ENCODE measurements around the gene AOPEP. TPM values are rescaled to one million over a fixed set of nuclear protein-coding genes. Genes with fewer than 3 reads are reported as not detected.
A peak's percentile ranks its signal among the peaks of the same experiment; 100 is the strongest.
"Not testable (repeated sequence)": the region's sequence is repeated elsewhere in the genome, so short reads cannot be mapped to it uniquely, and the experiment has no call there.

Gene AOPEP
- total RNA-seq, 1 experiment from 2014 or later, result 36.4 TPM

- Histone ChIP-seq H3K36me3 (ENCODE audit: control insufficient read depth, insufficient read depth, low read length) (no peaks in the 10 kb centered on the region), H3K4me1 (ENCODE audit: control insufficient read depth, insufficient read depth, low read length) (no peaks in the 10 kb centered on the region), H3K27me3 (ENCODE audit: control insufficient read depth, insufficient read depth, low read length) (no peaks in the 10 kb centered on the region), H3K27ac (ENCODE audit: low read length) (0 out of 2 replicates have a peak overlapping the region, but pooled peaks have one; percentile 19), H3K4me3 (ENCODE audit: low read depth in 2 of 2, low read length in 2 of 2) (no peak overlapping the region), H3K9me3 (ENCODE audit: control insufficient read depth, insufficient read depth, low read depth, low read length) (no peaks in the 10 kb centered on the region)
- DNase-seq (ENCODE audit: low read depth, low spot score) (no peak), ATAC-seq (no peak)
- in situ Hi-C loops (cut with HindIII; ENCODE audit: low pct_unique_long_range_greater_than_20kb, low sequenced_read_pairs) (no loop called here), intact Hi-C loops (cut with micrococcal nuclease; ENCODE audit: unreplicated experiment) (no loop called here)
- TF ChIP-seq TCF7L2 (IDR thresholded peaks at IDR 0.05; ENCODE audit: low read depth, low read length) (no peak), SIN3A (IDR thresholded peaks at IDR 0.05; ENCODE audit: borderline replicate concordance, insufficient read depth, low read depth, low read length) (no peak), POLR2AphosphoS5 (IDR thresholded peaks at IDR 0.05; ENCODE audit: low read depth, low read length) (no peak), CTCF (IDR thresholded peaks at IDR 0.05) (no peak), REST (IDR thresholded peaks at IDR 0.05; ENCODE audit: insufficient read depth in 1 of 2, low read depth in 2 of 2, low read length in 1 of 2) (no peak)
- ChIA-PET POLR2A (no interaction called here), CTCF (no interaction called here)
- BruUV-seq (replicated peaks), result no TSS peak
Observed at GRCh38 chr9:94847486-94847885, 121.0 kb downstream of the AOPEP start.

GRCh38 chr9:94848791-94849190 lies 122.3 kb downstream of the AOPEP start:
- intact Hi-C loops (cut with micrococcal nuclease; ENCODE audit: unreplicated experiment); DNase-seq (ENCODE audit: low read depth, low spot score); H3K4me1 ChIP-seq (ENCODE audit: control insufficient read depth, insufficient read depth, low read length); in situ Hi-C loops (cut with HindIII; ENCODE audit: low pct_unique_long_range_greater_than_20kb, low sequenced_read_pairs); H3K9me3 ChIP-seq (ENCODE audit: control insufficient read depth, insufficient read depth, low read depth, low read length); H3K27me3 ChIP-seq (ENCODE audit: control insufficient read depth, insufficient read depth, low read length); H3K27ac ChIP-seq (ENCODE audit: low read length); CTCF ChIA-PET; H3K4me3 ChIP-seq (ENCODE audit: low read depth in 2 of 2, low read length in 2 of 2); H3K36me3 ChIP-seq (ENCODE audit: control insufficient read depth, insufficient read depth, low read length); BruUV-seq (replicated peaks); POLR2A ChIA-PET; ATAC-seq: not testable (repeated sequence)

- DNase-seq (ENCODE audit: low read depth, low spot score), result no peak
- Histone ChIP-seq H3K9me3 (ENCODE audit: control insufficient read depth, insufficient read depth, low read depth, low read length) (no peaks in the 10 kb centered on the region), H3K4me3 (ENCODE audit: low read depth in 2 of 2, low read length in 2 of 2) (no peak overlapping the region), H3K36me3 (ENCODE audit: control insufficient read depth, insufficient read depth, low read length) (no peaks in the 10 kb centered on the region), H3K27me3 (ENCODE audit: control insufficient read depth, insufficient read depth, low read length) (no peaks in the 10 kb centered on the region), H3K4me1 (ENCODE audit: control insufficient read depth, insufficient read depth, low read length) (peaks cover 3% of the 10 kb centered on the region; the same call in 1 of the 2 replicates), H3K27ac (ENCODE audit: low read length) (no peak overlapping the region)
- ATAC-seq, result no peak
- TF ChIP-seq CTCF (IDR thresholded peaks at IDR 0.05) (no peak), REST (IDR thresholded peaks at IDR 0.05; ENCODE audit: insufficient read depth in 1 of 2, low read depth in 2 of 2, low read length in 1 of 2) (no peak), SIN3A (IDR thresholded peaks at IDR 0.05; ENCODE audit: borderline replicate concordance, insufficient read depth, low read depth, low read length) (no peak), TCF7L2 (IDR thresholded peaks at IDR 0.05; ENCODE audit: low read depth, low read length) (no peak), POLR2AphosphoS5 (IDR thresholded peaks at IDR 0.05; ENCODE audit: low read depth, low read length) (no peak)
- ChIA-PET CTCF (no interaction called here), POLR2A (interaction anchor here (0.6 kb wide), 1 partner anchor 19 kb away, joined by 3 read pairs; no protein-coding TSS in a partner anchor)
- in situ Hi-C loops (cut with HindIII; ENCODE audit: low pct_unique_long_range_greater_than_20kb, low sequenced_read_pairs), result no loop called here
- BruUV-seq (replicated peaks), result no TSS peak
- intact Hi-C loops (cut with micrococcal nuclease; ENCODE audit: unreplicated experiment), result no loop called here
Observed at GRCh38 chr9:94850540-94851434, 124.3 kb downstream of the AOPEP start.

All from Panc1 (cell line).